ENCODE results near the gene ENDOD1. TPM values are rescaled to one million over a fixed set of nuclear protein-coding genes. Genes with fewer than 3 reads are reported as not detected.
A peak's percentile ranks its signal among the peaks of the same experiment; 100 is the strongest.

ENDOD1 gene
- total RNA-seq, 1 experiment from 2014 or later = 11.4 TPM

GRCh38 chr11:95150956-95151684 is 61.5 kb downstream of the ENDOD1 start:
- DNase-seq (ENCODE audit: unreplicated experiment) = peak; percentile 95
- TF ChIP-seq CTCF (IDR thresholded peaks at IDR 0.05; ENCODE audit: unreplicated experiment) = peak; percentile 63
- Mint-ChIP-seq H3K4me1 (ENCODE audit: insufficient read depth, unreplicated experiment) (peaks cover 44% of the 10 kb centered on the region), H3K27me3 (ENCODE audit: insufficient read depth, unreplicated experiment) (no peaks in the 10 kb centered on the region), H3K9me3 (ENCODE audit: unreplicated experiment) (no peaks in the 10 kb centered on the region), H3K27ac (ENCODE audit: low read depth, unreplicated experiment) (peak overlapping the region; percentile 82), H3K4me3 (ENCODE audit: unreplicated experiment) (peak overlapping the region; percentile 81), H3K36me3 (ENCODE audit: insufficient read depth, unreplicated experiment) (no peaks in the 10 kb centered on the region)
- POLR2A ChIA-PET = interaction anchor here (0.7 to 14.0 kb wide), 19 partner anchors 10 to 640 kb away, joined by 3 to 190 read pairs (median 8); partner anchors contain the start of genes CEP57, CWC15, ENDOD1 and FAM76B
- TSS peak; percentile 45 for BruUV-seq (replicated peaks)
- CTCF ChIA-PET = interaction anchor here (0.6 to 16.6 kb wide), 58 partner anchors 9 to 640 kb away, joined by 3 to 367 read pairs (median 4); partner anchors contain the start of genes SESN3 and SRSF8
- intact Hi-C loops (cut with micrococcal nuclease) = loop anchor here (1.0 to 10.0 kb wide), 8 partner anchors 42 to 684 kb away; partner anchors contain the start of genes AMOTL1, CWC15 and KDM4D

- Mint-ChIP-seq H3K36me3 (ENCODE audit: insufficient read depth, unreplicated experiment) (no peaks in the 10 kb centered on the region), H3K9me3 (ENCODE audit: unreplicated experiment) (no peaks in the 10 kb centered on the region), H3K4me3 (ENCODE audit: unreplicated experiment) (no peak overlapping the region), H3K27ac (ENCODE audit: low read depth, unreplicated experiment) (no peak overlapping the region), H3K4me1 (ENCODE audit: insufficient read depth, unreplicated experiment) (peaks cover 31% of the 10 kb centered on the region), H3K27me3 (ENCODE audit: insufficient read depth, unreplicated experiment) (no peaks in the 10 kb centered on the region)
- DNase-seq (ENCODE audit: unreplicated experiment) = no peak
- no TSS peak for BruUV-seq (replicated peaks)
- CTCF ChIA-PET = interaction anchor here (0.6 to 16.6 kb wide), 42 partner anchors 9 to 1265 kb away, joined by 3 to 367 read pairs (median 4); partner anchors contain the start of genes SESN3 and SRSF8
- no peak for TF ChIP-seq CTCF (IDR thresholded peaks at IDR 0.05; ENCODE audit: unreplicated experiment)
- intact Hi-C loops (cut with micrococcal nuclease) = loop anchor here (10.0 kb wide), 3 partner anchors 372 to 682 kb away; partner anchors contain the start of gene AMOTL1
- POLR2A ChIA-PET = interaction anchor here (0.6 to 14.0 kb wide), 12 partner anchors 19 to 614 kb away, joined by 3 to 190 read pairs (median 4); partner anchors contain the start of genes ENDOD1, SESN3 and SRSF8
Observed at GRCh38 chr11:95152876-95153856, 63.5 kb downstream of the ENDOD1 start.

DNA sequence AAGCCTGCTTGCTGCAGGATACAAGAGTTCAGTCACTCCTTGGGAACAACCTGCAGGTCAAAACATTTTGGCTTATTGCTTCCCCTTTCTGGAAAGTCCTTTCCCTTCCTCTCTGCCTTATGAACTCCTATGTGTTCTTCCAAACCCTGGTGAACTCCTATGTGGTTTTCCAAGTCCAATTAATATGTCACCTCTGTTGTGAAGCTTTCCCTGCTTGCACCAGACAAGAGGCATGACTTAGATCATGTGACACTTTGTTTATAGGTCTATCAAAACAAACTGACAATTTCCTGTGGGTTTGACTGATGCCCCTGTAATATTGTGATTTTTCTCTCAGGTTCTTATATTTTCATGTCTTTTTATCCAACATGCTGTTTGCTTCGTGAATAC is 64.2 kb downstream of the ENDOD1 start:
- Mint-ChIP-seq H3K9me3 (ENCODE audit: unreplicated experiment) (no peaks in the 10 kb centered on the region), H3K27ac (ENCODE audit: low read depth, unreplicated experiment) (no peak overlapping the region), H3K4me1 (ENCODE audit: insufficient read depth, unreplicated experiment) (peaks cover 30% of the 10 kb centered on the region), H3K27me3 (ENCODE audit: insufficient read depth, unreplicated experiment) (no peaks in the 10 kb centered on the region), H3K36me3 (ENCODE audit: insufficient read depth, unreplicated experiment) (no peaks in the 10 kb centered on the region), H3K4me3 (ENCODE audit: unreplicated experiment) (no peak overlapping the region)
- TF ChIP-seq CTCF (IDR thresholded peaks at IDR 0.05; ENCODE audit: unreplicated experiment) = no peak
- intact Hi-C loops (cut with micrococcal nuclease) = loop anchor here (1.0 to 10.0 kb wide), 4 partner anchors 371 to 681 kb away; partner anchors contain the start of gene AMOTL1
- BruUV-seq (replicated peaks) = no TSS peak
- CTCF ChIA-PET = interaction anchor here (0.6 to 16.6 kb wide), 34 partner anchors 12 to 1264 kb away, joined by 3 to 367 read pairs (median 4); partner anchors contain the start of genes SESN3 and SRSF8
- DNase-seq (ENCODE audit: unreplicated experiment) = no peak
- POLR2A ChIA-PET = interaction anchor here (0.6 to 14.0 kb wide), 13 partner anchors 75 to 614 kb away, joined by 3 to 190 read pairs (median 3); partner anchors contain the start of genes SESN3 and SRSF8

Measured in MCF 10A (cell line).